Kidney tubule cell (primary cell): ENCODE data around the gene CYTIP.

Experiments
- DNase-seq: peaks from one replicate; pipeline ENCODE4 v3.0.0-alpha.2; 2018; ENCODE audit warnings: low spot score

Gene CYTIP

GRCh38 chr2:157463002-157463401 lies 19.1 kb upstream of the CYTIP start:
- DNase-seq: no peak

GRCh38 chr2:157460897-157461296 lies 17.0 kb upstream of the CYTIP start:
- no peak for DNase-seq

GRCh38 chr2:157460384-157460837 lies 16.5 kb upstream of the CYTIP start:
- DNase-seq: peak; percentile 76

GRCh38 chr2:157459486-157459885 lies 15.6 kb upstream of the CYTIP start:
- DNase-seq: no peak

- DNase-seq: no peak
Measured at GRCh38 chr2:157447741-157448140, 3.9 kb upstream of the CYTIP start.

DNA sequence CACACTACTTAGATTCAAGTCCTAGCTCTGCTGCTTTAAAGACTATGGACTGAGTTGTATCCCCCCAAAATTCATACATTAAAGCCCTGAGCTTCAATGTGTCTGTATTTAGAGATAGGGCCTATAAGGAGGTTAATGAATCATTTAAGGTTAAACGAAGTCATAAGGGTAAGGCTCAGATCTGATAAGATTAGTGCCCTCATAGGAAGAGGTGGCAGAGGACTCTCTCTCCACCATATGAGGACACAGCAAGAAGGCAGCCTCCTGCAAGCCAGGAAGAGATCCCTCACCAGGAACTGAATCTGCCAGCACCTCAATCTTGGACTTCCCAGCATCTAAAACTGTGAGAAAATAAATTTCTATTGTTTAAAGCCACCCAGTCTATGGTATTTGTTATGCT lies 3.1 kb upstream of the CYTIP start:
- no peak for DNase-seq

- DNase-seq: no peak
Measured at GRCh38 chr2:157444641-157445040, 752 bp upstream of the CYTIP start.

- no peak for DNase-seq
Measured at GRCh38 chr2:157443090-157443489, 799 bp downstream of the CYTIP start.

GRCh38 chr2:157442636-157443035 lies 1.3 kb downstream of the CYTIP start:
- no peak for DNase-seq

- no peak for DNase-seq
Measured at GRCh38 chr2:157442191-157442590, 1.7 kb downstream of the CYTIP start.

GRCh38 chr2:157441072-157441454 lies 2.8 kb downstream of the CYTIP start:
- no peak for DNase-seq

DNA sequence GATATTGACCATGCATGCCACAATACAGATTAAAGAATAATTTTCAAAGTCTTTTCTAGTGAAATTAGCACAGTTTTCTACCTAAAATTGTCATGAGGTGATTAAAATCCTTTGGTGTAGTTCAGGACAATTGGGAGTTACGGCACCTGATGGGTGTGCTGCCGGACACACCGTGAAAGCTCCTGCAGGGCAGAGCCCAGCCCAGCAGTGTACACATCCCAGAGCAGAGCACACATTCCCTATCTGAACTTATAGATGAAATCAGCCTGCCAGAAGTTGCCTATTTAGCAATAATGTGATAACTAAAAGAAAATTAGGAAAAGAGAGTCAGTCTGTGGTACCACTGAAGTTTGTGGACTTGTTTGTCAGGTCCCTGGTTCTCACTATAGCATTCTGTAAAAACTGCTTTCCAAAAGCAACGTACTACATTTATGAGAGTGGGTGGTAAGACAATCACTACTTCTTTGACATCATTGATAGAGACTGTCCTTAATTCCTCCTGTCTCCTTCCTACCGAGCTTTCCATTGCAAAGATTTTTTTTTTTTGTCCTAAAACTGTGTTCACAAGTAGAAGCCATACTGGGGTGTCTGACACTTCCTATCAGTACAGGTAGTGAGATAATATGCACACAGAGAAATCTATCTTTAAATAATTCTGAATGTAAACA lies 3.4 kb downstream of the CYTIP start:
- no peak for DNase-seq

DNA sequence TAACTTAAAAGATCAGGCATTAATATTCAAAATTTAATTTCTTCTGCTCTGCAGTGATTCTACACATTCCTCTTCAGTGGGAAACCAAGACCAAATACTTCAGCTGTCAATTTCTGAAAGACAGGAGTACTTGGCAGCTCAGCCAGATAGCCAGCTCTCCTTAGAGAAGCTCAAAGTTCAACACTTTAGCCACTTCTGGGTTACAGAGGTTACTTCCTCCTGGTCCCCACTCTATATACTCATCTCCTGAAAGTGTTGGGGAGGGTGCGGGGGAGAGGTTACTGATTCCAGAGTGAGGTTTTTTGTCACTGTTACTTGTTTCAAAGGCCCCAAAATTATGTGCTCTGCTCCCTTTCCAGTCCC lies 4.1 kb downstream of the CYTIP start:
- DNase-seq: no peak

GRCh38 chr2:157438863-157439823 lies 4.7 kb downstream of the CYTIP start:
- peak; percentile 14 for DNase-seq

GRCh38 chr2:157433394-157433793 lies 10.5 kb downstream of the CYTIP start:
- DNase-seq: no peak

- DNase-seq: no peak
Measured at GRCh38 chr2:157432475-157433106, 11.3 kb downstream of the CYTIP start.

DNA sequence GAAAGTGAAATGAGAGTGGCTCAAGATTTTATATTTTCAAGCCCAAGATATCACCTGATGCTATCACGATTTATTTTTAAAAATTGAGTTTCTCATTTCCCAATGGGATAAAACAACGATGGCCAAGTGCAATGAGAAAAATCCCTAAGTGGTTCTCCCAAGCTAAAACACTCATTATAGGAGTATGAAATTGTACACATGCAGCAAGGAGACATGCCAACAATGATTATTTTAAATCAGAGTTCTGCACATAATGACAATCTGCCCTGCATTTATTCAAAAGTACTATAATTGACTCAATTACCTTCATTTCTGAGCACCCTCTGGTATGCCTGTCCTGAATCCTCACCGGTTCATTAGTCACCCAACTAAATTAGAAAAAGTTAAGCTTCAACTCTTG lies 12.7 kb downstream of the CYTIP start:
- no peak for DNase-seq

- DNase-seq: no peak
Measured at GRCh38 chr2:157428500-157429175, 15.3 kb downstream of the CYTIP start.

DNA sequence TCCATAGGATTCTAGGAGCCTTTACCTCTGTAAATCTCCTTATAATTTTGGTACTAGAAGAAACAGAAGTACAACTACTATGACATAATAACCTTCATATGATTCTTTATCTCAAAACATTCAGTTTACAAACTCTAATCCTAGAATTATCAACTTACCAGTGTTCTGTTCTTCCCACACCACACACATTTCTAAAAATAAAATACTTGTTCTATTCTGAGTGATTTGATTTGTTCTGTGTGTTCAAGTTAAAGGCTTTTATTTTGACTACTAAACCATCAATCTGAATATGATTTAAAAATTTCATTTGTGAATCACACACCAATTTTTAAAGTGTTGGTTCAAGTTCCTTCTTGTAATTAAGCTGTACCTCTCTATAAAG lies 16.0 kb downstream of the CYTIP start:
- DNase-seq: no peak

DNA sequence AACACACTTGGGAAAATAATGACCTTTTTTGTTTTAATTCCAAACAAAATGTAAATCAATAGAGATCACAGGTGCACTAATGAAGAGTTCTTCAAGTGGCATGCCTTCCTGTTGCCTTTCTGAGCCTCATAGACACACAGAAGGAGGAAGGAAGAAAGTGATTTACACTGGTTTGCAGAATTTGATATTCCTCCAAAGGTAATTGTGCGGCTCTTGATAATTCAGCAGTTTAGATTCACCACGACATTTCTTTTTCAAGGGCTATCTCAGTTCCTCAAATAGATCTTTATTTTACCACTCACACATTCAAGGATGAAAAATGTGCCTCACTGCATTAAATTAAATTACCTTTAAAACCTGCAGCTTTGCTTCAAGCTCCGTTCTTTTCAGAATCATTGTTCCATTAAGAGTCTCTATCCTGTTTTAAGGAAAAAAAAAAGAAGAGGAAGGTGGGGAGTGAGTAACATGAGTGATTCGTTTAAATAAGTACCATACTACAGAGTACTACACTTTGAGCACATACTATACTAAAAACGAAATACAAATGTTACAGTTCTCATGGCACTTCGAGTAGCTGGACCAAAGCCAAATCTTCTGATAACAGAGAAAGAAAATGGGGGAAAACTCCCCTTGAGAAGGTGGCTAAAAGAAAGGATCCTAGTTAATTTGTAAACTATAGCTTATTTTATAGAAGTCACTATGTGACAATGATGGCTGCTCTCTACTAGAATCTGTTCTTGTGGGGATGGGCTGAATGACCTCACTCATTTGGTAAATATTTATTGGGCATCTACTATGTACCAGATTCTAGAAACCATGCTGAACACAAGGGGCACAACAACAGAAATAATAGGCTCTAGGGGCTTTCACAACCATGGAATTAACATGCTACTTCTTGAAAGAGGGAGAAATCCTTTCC lies 16.6 kb downstream of the CYTIP start:
- DNase-seq: no peak

DNA sequence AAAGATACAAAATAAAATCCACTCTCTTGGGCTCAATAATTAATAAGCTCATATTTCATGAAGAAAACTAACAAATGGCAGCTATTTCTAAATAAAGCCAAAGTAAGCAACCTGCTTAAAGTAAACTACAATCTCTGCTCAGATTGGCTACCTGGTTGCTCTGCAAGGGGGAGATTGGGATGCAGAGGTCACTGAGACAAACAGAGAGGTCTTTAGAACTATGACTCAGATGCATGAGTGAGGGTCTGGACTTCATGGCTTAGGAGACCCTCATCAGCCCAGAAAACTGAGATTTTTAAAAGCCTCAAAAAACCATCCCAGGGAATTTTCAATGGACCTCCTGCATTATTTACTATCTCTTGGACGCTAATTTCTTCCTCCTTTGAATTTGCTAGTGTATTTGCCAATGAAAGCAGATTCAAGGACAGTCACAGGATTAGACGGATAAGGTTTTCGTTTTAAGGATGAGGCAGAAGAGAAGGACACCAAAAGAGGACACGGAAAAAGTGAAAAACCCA lies 17.4 kb downstream of the CYTIP start:
- DNase-seq: no peak
